Measurements from ENCODE around the gene ZNF831.

Gene ZNF831

DNA sequence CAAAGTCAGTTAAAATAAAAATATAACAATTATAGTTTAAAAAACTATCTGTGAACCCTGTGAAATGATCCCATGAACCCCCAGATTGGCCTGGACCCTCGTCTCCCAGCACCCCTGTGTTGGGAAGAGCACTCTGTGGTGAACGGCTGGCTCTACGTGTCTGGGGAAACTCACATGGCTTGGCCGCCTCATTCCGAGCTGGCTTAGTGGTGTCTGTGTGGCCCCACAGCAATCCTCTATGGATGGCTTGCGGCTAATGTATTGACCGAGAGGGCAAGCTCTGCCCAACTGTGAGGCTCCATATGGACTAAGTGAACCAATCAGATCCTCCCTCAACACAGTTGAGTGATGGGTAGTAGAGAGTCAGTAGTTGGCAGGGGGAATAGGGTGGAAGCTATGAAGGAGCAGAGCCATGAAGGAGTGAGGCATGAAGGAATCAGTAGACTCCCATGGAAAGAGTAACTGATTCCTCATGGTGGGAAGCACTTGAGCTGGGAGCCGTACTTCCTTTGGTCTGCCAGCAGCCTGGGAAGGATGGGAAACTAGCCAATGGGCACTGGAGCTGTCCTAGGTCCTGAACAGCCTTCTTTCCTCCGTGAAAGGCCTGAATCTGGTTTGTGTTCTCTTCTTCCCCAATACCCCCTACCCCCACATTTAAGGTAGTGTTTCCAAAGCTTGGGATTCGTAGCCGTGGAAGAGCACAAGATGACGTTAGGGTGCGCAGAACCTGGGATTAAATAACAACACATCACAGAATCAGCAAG is 21.6 kb upstream of the ZNF831 start:
- peak; percentile 48 for DNase-seq

DNA sequence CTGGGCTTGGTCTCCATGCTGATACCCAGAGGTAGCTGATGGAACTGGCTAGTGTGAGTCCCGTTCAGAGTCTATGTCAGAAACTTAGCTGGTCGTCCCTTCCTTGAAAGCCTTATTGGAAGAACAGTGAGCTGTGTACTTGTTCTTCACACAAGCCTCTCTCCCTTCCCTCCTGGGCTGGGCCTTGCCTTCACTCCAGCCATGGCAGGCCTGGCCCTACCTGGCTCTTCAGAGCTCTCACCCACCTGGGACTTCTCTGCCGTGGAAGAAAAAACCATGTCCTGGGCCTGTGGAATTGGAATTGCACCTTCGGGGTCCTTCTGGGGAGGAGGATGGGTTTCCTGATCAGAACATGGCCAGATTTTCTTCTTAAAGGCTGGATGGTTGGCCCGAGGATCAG is 20.3 kb upstream of the ZNF831 start:
- DNase-seq: no peak

DNA sequence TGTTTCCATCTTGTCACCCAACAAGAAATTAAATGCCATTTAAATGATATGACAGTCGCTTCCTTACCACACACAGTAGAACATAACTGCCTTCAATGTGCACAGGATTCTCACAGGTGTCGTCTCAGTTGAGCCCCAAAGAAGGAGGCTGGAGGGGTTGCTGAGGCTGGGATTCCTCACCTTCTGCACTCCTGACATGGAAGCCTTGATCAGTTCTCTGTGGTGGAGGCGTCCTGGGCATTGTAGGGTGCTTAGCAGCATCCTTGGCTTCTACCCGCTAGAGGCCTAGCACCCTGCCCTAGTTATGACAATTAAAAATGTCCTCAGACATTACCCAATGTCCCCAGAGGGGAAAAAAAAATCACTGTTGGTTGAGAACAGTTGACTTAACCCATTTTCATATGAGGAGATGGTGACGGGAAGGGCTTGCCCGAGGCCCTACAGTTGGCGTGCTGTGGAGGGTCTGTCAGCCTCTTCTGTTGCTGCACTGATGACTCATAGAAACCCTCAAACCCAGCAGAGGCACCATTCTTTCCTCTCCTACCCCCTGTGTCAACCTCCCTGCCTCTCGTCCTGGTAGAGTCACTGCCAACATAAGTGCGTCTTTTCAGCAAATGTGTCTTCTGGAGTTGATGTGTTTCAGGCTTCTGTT is 19.3 kb upstream of the ZNF831 start:
- no peak for DNase-seq

DNA sequence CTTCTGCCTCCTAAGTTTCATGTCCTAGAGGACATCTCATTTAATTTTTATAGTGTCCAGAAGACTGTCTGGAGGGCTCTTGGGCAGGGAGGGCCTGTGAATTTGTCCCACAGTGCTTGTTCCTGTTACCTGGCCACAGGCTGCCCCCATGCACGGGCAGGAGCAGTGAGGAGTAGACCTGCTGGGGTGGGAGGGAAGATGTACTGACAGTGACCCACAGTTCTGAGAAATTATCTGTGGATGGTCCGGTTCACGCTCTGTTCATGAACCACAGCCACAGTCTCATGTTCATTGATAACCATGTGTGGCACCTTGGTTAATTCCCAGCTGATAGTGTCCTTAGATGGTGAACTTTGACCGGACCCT is 18.8 kb upstream of the ZNF831 start:
- DNase-seq: no peak

DNA sequence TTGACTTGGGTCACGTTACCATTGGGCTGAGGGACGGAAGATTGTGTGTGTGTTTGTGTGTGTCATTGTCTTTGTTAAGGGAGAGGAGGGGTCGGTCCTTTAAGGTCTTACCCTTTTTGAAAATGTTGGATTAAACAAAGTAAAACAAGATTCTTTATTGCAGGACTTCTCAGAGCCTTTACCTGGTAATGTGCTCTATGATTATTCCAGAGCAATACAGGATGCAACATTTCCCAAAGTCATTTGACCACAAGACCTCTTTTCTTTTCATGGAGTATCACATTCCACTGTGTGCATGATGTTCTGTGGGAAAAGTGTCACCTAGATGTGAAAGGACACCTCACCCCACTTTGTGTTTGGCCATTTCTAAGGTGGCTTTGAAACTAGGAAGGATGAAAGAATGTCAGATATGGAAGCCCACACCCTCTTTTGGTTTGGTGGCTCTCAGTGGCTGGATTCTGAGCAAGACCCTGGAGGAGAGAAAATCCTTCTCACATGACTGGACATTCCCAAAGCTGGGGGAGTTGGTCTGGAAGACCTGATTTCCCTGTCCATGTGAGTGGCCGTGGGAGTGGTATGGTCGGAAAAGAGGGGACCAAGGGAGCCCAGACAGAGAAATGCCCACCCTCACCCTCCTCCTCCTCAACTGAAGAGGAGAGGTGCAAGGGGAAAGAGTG is 18.2 kb upstream of the ZNF831 start:
- no peak for DNase-seq

DNA sequence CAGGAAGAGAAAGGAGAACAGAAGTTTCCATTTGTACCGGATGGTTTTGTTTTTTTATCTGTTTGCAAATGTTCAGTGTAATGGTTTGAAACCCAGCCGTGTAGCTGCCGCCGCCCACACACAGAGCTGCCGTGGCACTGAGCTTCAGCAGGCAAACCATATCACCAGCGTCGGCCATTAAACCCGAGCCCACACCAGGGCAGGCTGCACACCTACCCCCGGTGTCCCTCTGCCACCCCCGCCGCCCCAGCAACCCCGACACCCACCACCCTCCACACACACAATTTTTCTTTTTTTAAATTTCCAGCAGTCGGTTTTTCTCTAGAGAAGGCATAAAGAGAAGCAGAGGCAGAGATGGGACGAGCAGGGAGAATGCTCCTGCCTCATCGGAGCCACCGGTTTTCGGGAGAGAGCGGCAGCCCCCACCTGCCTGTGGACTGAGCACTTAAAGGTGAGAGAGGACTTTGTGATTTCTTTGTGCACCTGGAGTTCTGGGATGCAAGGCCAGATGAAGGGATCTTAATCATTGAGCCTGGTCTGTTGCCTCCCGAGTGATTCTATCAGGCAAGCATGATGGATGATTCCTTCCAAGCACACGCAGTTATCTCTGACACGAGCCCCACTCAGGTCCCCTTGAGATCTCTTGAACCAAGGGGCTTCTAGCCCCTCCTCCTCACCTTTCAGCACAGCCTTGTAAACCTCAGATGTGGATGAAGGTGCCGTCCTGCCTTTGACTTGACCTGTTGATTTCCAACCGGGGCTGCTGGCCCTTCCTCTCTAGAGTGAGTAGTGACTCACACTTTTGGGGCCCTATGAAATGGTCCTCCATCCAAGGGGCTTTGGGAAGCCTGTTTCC is 17.5 kb upstream of the ZNF831 start:
- no peak for DNase-seq

DNA sequence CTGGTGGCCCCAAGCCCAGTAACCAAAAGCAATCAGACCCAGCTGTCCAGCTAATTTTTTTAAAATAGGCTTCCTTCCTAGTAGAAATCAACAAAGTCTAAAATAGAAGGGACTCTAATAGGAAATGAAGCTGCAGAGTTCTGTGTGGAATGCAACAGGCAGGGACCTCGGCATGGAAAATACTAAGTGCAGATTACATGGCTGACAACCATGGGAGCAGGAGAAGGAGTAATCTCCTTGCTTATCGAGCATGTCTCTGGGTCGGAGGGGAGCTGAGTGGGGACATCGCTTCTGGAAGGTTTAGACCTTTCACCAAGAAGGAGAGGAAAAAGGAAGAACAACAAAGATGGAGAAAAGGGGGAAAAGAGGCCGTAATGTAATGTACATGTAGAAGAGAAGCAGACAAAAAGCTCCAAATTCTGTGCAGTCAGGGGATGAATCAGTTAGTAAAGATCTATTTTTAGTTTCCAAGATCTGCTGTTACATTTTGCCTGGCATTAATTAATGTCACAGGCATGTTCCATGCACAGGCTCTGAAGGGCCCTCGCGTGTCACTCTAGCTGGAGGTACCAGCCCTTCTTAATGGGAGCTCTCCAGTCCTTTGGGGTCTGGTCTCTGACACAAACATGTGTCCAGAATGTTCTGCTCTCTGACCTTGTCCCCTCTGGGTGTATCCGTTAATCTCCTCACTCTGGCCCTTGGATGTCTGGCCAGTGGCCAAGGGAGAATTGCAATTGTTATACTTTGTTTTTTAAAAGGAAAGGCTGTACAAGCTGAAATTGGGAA is 16.6 kb upstream of the ZNF831 start:
- DNase-seq: no peak

DNA sequence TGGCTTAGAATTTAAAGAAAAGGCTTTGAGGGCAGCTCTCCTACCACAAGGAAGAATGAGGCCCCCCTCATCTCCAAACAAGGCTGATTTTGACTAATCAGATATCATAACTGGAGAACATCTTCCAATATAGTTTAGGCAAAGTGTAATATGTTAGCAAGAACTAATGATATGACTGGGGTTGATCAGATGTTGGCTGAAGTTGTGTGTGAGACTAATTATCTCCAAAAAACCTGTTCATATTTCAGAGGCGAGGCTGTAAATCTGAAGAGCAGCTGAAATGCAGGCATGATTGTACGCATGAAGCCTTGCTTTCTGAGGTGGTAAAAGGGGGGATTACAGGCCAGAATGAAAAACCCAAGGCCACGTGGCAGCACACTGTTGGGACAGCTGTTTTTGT is 16.0 kb upstream of the ZNF831 start:
- DNase-seq: no peak

DNA sequence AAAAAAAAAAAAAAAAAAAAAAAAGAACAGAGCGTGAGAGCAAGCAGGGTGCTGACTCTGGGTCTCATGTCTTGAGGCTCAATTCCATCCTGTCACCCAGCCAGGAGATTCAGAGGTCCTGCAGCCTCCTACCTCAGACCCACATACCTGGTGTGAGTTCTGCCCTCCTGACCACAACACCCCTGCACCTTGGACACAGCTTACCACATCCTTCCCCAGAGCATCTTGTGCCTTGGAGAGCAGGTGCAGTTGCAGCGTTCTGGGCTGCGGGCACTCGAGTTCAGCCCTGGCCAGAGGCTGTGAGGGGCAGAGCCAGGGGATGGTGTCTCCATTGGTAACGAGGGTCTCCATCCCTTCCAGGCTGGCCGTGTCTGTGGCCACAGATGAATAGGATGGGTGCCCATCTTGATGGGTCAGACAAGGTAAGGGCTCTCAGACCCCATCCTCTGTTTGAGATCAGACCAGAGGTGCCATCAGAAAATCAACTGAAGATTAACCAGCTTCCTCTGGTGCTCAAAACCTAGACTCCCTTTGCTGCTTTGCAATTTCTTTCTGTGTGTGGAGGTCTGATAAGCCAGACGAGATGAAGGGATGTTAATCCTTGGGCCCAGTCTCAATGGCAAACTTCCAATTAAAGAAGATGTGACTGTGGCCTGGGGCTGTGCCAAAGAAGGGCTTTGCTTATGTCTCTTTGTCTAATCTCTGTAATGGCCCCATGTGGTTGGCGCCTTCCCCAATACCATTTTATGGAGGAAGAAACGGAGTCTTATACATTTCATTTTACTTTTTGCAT is 14.7 kb upstream of the ZNF831 start:
- peak; percentile 87 for DNase-seq

DNA sequence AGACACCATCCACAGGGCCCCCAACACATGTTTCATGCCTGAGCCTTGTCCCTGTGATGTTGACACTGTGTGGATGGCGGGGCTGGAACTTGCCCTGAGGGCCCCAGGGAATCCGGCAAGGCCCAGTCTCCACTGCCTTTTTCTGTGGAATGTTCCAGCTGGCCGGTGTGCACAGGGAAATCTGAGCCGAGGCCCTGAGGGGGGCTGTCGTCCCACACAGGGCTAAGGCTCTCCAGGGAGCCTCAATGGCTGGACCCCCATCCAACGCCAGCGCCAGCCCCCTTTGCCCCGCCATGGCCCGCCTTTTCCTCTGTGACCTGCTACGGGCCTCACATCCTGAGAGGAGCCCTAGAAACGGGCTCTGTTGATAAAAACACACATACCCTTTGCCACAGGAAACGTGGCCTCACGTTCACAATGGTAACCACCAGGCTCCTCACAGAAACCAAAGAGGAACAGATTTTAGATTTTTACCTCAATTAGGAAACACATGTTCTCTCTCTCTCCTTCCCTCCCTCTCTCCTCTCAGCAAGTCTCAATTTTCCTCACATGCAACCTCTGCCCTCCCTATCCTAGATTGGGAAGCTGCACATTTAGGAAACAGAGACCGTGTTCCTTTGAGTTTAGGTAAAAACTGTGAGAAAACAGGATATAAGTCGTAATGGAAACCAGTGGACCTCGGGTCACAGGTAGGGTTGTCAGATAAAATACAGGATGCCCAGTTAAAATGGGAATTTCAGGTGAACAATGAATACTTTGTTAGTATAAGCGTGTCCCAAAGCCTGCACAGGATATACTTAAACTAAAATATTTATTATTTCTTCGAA is 13.7 kb upstream of the ZNF831 start:
- peak; percentile 62 for DNase-seq

DNA sequence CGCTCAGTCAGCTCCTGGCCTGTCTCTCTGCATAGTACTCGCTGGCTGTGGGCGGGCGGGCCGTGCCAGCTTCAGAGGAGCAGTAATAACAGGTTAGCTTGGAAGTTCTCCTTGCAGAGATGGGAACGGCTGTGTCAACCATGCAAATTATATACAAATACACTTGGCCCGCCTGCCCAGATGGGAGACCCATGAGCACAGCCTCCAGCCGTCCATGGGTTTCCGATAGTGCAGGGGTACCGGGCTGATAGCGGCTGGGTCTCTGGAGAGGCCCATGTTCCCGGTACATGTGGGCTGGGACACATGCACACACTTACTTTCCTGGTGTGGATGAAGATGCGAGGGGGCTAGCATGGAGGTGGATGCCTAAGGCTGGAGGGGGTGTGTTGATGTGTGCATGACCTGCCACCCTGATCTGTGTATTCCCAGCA is 12.8 kb upstream of the ZNF831 start:
- no peak for DNase-seq

DNA sequence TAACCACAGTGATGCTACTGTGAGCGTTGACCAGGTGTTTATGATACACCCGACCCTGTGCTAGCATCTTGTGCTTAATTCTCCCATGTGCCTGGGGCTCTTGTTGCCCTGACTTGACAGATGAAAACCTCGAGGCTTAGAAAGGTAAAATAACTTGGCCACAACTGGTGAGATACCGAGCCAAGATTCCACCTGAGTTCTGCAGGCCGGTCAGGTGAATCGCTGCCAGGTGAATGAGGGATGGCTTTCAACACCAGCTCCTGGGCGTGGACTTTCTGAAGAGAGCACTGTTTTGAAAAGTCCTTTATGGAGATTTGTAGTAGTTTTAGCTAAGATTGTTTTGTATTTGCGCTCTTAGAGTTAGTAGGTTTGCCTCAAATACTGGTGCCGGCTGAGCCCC is 12.2 kb upstream of the ZNF831 start:
- no peak for DNase-seq

DNA sequence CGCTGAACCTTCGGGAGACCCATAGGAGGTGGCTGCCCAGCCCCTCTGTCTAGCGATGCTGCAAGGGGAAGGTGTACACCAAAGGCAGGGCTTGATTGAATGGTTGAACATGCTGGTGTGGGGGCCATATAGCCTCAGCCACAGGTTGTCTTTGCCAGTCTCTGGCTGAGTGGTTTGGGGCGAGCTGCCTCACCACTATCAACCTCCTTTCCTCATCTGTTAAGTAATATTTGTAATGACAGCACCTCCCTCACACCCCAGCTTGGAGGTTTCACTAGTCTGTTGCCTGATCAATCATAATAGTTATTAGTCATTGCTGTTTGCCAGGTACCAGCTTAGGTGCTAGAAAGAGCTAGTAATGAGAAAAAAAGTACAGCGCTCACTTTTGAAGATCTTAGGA is 11.8 kb upstream of the ZNF831 start:
- DNase-seq: no peak

DNA sequence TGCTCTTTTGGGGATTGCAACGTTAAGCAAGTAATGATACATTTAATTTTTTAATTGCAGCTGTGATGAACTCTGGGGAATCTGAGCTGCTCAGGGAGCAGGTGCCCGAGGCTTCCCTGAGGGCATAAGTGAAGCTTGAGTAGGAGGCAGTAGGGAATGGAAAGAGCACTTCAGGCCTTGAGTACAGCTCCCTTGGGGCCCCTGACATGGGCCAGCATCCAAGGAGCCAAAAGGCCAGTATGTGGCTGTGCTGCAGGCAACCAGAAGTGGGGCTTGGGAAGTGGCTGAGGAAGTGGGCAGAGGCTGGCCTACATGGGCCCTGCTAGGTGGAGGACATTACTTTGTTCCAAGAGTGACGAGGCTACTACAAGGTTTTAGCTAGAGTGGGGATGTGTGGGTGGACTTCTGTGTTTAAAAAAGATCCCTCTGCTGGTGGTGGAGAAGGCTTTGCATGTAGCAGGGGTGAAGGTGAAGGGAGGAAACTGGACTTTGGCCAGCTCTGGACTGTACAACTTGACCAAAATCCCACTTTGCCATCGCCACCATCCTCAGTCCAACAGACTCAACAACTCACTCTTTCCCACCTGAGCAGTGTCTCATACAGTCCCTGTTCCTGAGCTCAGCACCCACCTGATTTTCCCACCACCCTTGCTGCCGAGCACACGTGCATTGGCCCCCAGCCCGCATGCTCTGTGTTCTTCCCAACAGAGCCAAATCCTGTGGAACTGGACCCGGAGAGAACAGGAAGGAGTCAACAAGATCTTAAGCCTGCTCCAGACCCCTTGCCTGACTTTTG is 10.9 kb upstream of the ZNF831 start:
- DNase-seq: no peak

DNA sequence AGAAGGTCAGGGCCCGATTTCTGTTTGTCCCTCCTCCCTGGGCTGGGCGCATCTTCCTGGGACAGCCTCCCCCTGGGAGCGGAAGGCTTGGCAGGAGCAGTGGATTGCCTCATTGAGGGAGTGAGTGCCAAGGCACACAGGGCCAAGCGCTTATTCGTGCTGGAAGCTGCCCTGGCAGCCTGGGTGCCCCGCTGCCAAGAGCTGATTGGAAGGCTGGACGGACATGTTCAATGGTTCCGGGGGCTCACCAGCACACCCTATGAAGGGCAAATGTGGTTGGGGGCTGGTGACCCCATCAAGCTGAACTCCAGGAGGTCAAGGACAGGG is 10.3 kb upstream of the ZNF831 start:
- DNase-seq: no peak

DNA sequence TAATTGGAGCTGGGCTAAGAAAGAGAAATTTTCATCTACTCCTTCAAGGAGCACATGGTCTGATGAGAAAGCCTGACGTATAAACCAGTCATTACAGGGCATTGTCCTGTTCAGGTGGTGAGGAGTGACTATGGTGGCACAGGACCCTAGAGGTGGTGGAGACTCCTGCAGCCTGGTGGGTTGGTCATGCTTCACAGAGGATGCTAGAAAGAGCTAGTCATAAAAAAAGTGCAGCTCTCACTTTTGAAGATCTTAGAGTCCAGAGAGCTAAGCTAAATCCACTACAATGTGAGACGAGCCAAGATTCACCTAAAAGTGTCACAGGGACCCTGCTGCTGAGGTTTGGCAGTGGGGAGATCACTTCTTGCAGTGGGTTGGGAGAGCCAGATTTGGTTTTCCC is 9.8 kb upstream of the ZNF831 start:
- no peak for DNase-seq

DNA sequence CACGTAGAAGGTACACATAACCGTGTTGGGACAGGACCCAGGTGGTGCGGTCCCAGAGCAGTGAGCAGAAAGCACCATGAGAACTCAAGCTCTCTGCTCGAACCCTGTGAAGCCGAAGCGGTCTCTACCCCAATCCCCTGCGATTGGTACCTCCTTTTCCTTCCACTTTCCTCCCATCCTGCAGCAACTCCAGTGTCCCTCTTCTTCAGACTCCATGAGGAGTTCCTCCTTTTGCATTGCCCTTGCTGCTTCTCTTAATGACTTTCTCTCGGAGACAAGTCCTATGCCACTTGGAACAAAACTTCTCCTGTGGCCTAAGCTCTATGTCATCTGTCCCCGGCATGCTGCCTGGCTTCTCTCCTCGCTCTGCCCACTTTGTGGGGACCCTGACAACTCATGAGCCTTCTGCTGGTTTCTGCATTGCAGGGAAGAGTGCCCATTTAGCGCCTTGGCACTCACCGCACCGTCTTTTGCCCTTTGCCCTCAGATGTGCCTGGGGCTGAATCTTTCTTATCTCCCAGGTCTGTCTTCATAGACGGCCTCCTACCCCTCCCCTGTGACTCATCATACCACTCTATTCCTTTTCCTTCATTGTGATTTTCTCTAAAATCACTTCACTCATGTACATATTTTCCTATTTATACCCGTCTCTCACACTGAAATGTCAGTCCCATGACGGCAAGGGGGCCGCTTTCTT is 9.2 kb upstream of the ZNF831 start:
- no peak for DNase-seq

DNA sequence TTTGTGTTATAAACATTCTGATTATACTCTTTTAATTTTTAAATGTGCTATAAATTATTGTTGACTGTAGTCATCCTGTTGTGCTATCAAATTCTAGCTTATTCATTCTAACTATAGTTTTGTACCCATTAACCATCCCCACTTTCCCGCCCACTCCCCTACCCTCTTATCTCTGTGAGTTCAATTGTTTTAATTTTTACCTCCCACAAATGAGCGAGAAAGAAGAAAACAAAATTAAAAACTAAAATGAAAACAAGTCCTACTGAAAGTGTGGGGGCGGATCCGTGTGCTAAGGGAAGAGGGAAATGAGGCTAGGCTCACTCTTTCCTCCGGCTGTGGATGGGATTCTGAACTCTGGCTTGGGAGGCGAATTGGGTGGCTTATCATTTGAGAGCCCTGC is 6.6 kb upstream of the ZNF831 start:
- no peak for DNase-seq

DNA sequence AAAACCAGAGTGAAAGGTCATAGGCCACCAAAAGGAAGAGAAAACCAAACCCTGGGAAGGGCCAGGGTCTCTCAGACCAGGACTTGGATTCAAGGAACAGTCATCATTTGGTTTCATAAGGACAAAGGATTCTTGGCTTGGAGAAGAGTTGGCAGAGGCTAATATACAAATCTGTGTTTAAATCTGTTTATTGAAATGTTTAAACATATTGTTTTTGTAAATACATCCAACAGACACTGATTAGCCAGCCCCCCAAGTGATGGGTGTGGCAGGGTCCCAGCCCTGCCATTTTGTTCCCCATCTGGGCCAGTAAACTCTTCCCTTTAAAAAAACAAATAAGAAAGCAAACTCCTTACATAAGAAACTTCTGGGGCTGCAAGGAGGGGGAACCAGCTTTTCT is 6.1 kb upstream of the ZNF831 start:
- DNase-seq: no peak

All from hematopoietic multipotent progenitor cell treated with erythropoietin and hydrocortisone succinate and interleukin-3 and kit ligand, for 6 days (in vitro differentiated cells).